ENCODE measurements around the gene OR7G1. TPM values are rescaled to one million over a fixed set of nuclear protein-coding genes. Genes with fewer than 3 reads are reported as not detected.
"Not testable (repeated sequence)": the region's sequence is repeated elsewhere in the genome, so short reads cannot be mapped to it uniquely, and the experiment has no call there.

The OR7G1 gene
- total RNA-seq, 1 donor from 2014 or later = not detected

DNA sequence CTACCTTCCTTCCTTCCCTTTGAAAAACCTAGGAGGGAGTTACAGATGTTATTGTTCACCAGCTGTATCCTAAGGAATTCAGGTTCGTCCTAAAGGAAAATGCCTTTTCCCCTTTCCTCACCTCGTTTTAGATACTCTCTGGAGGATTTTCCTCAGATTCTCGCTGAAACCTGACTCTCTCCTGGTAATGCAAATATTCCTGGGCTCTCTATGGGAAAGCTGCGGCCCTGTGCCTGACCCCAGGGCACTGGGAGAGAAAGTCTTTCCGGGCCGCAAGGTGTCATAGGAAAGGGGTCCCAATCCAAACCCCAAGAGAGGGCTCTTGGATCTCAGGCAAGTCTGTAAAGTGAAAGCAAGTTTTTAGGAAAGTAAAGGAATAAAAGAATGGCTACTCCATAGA lies 41.8 kb downstream of the OR7G1 start:
- Mint-ChIP-seq H3K9me3 (ENCODE audit: unreplicated experiment) (peaks cover 21% of the 10 kb centered on the region), H3K4me3 (ENCODE audit: unreplicated experiment) (no peak overlapping the region), H3K27me3 (ENCODE audit: unreplicated experiment) (peaks cover 2% of the 10 kb centered on the region), H3K36me3 (ENCODE audit: low read depth, unreplicated experiment) (peaks cover 4% of the 10 kb centered on the region), H3K4me1 (ENCODE audit: unreplicated experiment) (no peaks in the 10 kb centered on the region), H3K27ac (ENCODE audit: unreplicated experiment) (no peak overlapping the region)
- TF ChIP-seq, protein P1, sequence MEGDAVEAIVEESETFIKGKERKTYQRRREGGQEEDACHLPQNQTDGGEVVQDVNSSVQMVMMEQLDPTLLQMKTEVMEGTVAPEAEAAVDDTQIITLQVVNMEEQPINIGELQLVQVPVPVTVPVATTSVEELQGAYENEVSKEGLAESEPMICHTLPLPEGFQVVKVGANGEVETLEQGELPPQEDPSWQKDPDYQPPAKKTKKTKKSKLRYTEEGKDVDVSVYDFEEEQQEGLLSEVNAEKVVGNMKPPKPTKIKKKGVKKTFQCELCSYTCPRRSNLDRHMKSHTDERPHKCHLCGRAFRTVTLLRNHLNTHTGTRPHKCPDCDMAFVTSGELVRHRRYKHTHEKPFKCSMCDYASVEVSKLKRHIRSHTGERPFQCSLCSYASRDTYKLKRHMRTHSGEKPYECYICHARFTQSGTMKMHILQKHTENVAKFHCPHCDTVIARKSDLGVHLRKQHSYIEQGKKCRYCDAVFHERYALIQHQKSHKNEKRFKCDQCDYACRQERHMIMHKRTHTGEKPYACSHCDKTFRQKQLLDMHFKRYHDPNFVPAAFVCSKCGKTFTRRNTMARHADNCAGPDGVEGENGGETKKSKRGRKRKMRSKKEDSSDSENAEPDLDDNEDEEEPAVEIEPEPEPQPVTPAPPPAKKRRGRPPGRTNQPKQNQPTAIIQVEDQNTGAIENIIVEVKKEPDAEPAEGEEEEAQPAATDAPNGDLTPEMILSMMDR (IDR thresholded peaks at IDR 0.05; ENCODE audit: unreplicated experiment) = no peak
- no peak for DNase-seq (ENCODE audit: low spot score)

DNA sequence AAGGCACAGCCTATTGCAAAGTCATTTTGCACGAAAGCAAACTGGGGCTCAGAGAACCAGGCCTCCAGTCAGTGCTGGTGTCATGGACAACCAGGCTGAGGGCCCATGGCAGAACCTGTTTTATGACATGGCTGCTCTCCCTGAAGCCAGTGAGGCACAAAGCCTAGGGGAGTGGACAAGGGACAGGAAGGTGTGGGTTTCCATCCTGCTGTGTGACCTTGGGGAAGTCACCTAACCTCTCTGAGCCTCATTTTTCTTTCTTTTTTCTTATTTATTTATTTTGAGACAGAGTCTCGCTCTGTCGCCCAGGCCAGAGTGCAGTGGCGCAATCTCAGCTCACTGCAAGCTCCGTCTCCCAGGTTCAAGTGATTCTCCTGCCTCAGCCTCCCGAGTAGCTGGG lies 43.8 kb downstream of the OR7G1 start:
- H3K36me3 Mint-ChIP-seq (ENCODE audit: low read depth, unreplicated experiment); H3K4me3 Mint-ChIP-seq (ENCODE audit: unreplicated experiment); DNase-seq (ENCODE audit: low spot score); H3K27me3 Mint-ChIP-seq (ENCODE audit: unreplicated experiment); H3K27ac Mint-ChIP-seq (ENCODE audit: unreplicated experiment); H3K4me1 Mint-ChIP-seq (ENCODE audit: unreplicated experiment): not testable (repeated sequence)
- peaks cover 11% of the 10 kb centered on the region for H3K9me3 Mint-ChIP-seq (ENCODE audit: unreplicated experiment)

DNA sequence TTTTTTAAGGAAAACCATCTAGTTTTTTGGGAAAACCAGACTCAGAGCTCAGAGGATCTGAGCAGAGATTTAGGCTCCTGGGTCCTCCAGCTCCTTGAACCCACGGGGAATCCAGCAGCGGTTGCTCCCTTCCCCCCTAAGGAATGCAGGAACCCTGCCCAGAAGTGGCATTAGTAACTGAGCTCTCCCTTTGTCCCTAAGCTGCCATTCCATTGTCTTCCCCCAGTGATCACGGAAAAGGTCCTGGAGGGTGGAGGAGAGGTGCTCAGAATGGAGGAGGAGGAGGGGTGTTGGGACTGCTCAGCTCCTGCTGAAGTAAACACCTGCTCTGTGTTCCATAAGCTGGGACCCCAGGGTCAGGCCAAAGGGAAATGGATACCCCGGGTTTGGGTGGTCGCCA lies 45.5 kb downstream of the OR7G1 start:
- no peak overlapping the region for H3K27ac Mint-ChIP-seq (ENCODE audit: unreplicated experiment)
- H3K36me3 Mint-ChIP-seq (ENCODE audit: low read depth, unreplicated experiment) = no peaks in the 10 kb centered on the region
- TF ChIP-seq, protein P1 (IDR thresholded peaks at IDR 0.05; ENCODE audit: unreplicated experiment) = no peak
- no peaks in the 10 kb centered on the region for H3K4me1 Mint-ChIP-seq (ENCODE audit: unreplicated experiment)
- peaks cover 2% of the 10 kb centered on the region for H3K27me3 Mint-ChIP-seq (ENCODE audit: unreplicated experiment)
- DNase-seq (ENCODE audit: low spot score) = no peak
- H3K9me3 Mint-ChIP-seq (ENCODE audit: unreplicated experiment) = peaks cover under 1% of the 10 kb centered on the region
- H3K4me3 Mint-ChIP-seq (ENCODE audit: unreplicated experiment) = no peak overlapping the region

- peaks cover 4% of the 10 kb centered on the region for H3K27me3 Mint-ChIP-seq (ENCODE audit: unreplicated experiment)
- DNase-seq (ENCODE audit: low spot score) = no peak
- no peak overlapping the region for H3K4me3 Mint-ChIP-seq (ENCODE audit: unreplicated experiment)
- no peak overlapping the region for H3K27ac Mint-ChIP-seq (ENCODE audit: unreplicated experiment)
- no peaks in the 10 kb centered on the region for H3K4me1 Mint-ChIP-seq (ENCODE audit: unreplicated experiment)
- TF ChIP-seq, protein P1 (IDR thresholded peaks at IDR 0.05; ENCODE audit: unreplicated experiment) = no peak
- peaks cover 14% of the 10 kb centered on the region for H3K9me3 Mint-ChIP-seq (ENCODE audit: unreplicated experiment)
- peaks cover 10% of the 10 kb centered on the region for H3K36me3 Mint-ChIP-seq (ENCODE audit: low read depth, unreplicated experiment)
Observed at GRCh38 chr19:9065457-9066014, 50.0 kb downstream of the OR7G1 start.

Other genes starting within 250 kb of the OR7G1 start
- not detected for gene MUC16, start 105.4 kb downstream of the OR7G1 start, total RNA-seq (ENCODE audit: unreplicated experiment)
- gene OR1M1, start 28.7 kb downstream of the OR7G1 start, total RNA-seq (ENCODE audit: unreplicated experiment) = not detected
- gene OR7G2, start 8.3 kb downstream of the OR7G1 start, total RNA-seq (ENCODE audit: unreplicated experiment) = not detected
- gene OR7G3, start 11.2 kb upstream of the OR7G1 start, total RNA-seq (ENCODE audit: unreplicated experiment) = not detected
- gene ZNF317, start 24.6 kb upstream of the OR7G1 start, total RNA-seq (ENCODE audit: unreplicated experiment) = 27.1 TPM
- gene OR7D2, start 63.2 kb upstream of the OR7G1 start, total RNA-seq (ENCODE audit: unreplicated experiment) = not detected
- not detected for gene OR7D4, start 103.8 kb upstream of the OR7G1 start, total RNA-seq (ENCODE audit: unreplicated experiment)
- gene OR7E24, start 135.2 kb upstream of the OR7G1 start, total RNA-seq (ENCODE audit: unreplicated experiment) = not detected
- 3.9 TPM for gene ZNF699, start 194.1 kb upstream of the OR7G1 start, total RNA-seq (ENCODE audit: unreplicated experiment)
- gene ZNF559, start 208.4 kb upstream of the OR7G1 start, total RNA-seq (ENCODE audit: unreplicated experiment) = 6.8 TPM
- 1.1 TPM for gene ZNF177, start 247.2 kb upstream of the OR7G1 start, total RNA-seq (ENCODE audit: unreplicated experiment)

All from endothelial cell (in vitro differentiated cells).